Measurements from ENCODE around the gene MACROD2. TPM values are rescaled to one million over a fixed set of nuclear protein-coding genes. Genes with fewer than 3 reads are reported as not detected.

The MACROD2 gene
- total RNA-seq, 4 donors from 2014 or later: 2.9 to 11.3 (median 8.0) TPM

- no peak for TF ChIP-seq CTCF (IDR thresholded peaks at IDR 0.05; ENCODE audit: low read depth)
Measured at GRCh38 chr20:15005300-15005986, 1010.1 kb downstream of the MACROD2 start.

- no peak for TF ChIP-seq CTCF (IDR thresholded peaks at IDR 0.05; ENCODE audit: low read depth)
Measured at GRCh38 chr20:15011631-15012030, 1016.3 kb downstream of the MACROD2 start.

- TF ChIP-seq CTCF (IDR thresholded peaks at IDR 0.05; ENCODE audit: low read depth): no peak
Measured at GRCh38 chr20:15012566-15012965, 1017.2 kb downstream of the MACROD2 start.

GRCh38 chr20:15018966-15019365, 1023.6 kb downstream of the MACROD2 start:
- no peak for TF ChIP-seq CTCF (IDR thresholded peaks at IDR 0.05; ENCODE audit: low read depth)

GRCh38 chr20:15020845-15021244, 1025.5 kb downstream of the MACROD2 start:
- no peak for TF ChIP-seq CTCF (IDR thresholded peaks at IDR 0.05; ENCODE audit: low read depth)

GRCh38 chr20:15022921-15023320, 1027.6 kb downstream of the MACROD2 start:
- TF ChIP-seq CTCF (IDR thresholded peaks at IDR 0.05; ENCODE audit: low read depth): no peak

- no peak for TF ChIP-seq CTCF (IDR thresholded peaks at IDR 0.05; ENCODE audit: low read depth)
Measured at GRCh38 chr20:15026759-15027158, 1031.4 kb downstream of the MACROD2 start.

Data from subcutaneous adipose tissue (tissue), 4 donors.